Aorta (tissue), 5 donors: ENCODE results near the gene PBX3. TPM values are rescaled to one million over a fixed set of nuclear protein-coding genes. Genes with fewer than 3 reads are reported as not detected.
A peak's percentile ranks its signal among the peaks of the same experiment; 100 is the strongest.

ENCODE experiments used
- ATAC-seq: fragments of 200-7000 bp; cut with Tn5 transposase; one replicate; pipeline ENCODE4 v1.9.1; 2022; ENCODE audit warnings: moderate library complexity; ENCODE audit not compliant: low FRiP score
- DNase-seq, 2 donors: peaks; one replicate each; pipeline ENCODE4 v3.0.0-alpha.2; 2020
- H3K27ac ChIP-seq, 2 donors: one replicate each; pipeline ENCODE4 v1.5.1; 2013; ENCODE audit warnings: low read length in 2 of 2, mild to moderate bottlenecking in 2 of 2, moderate library complexity in 2 of 2, control low read depth in 1 of 2, inconsistent platforms in 1 of 2, low read depth in 1 of 2
- H3K27me3 ChIP-seq, 2 donors: one replicate each; pipeline ENCODE4 v1.6.1; 2013; ENCODE audit warnings: control low read depth in 1 of 2, low read length in 1 of 2, mild to moderate bottlenecking in 1 of 2, moderate library complexity in 1 of 2; ENCODE audit not compliant: insufficient read depth in 2 of 2, control insufficient read depth in 1 of 2
- H3K36me3 ChIP-seq, 2 donors: one replicate each; pipeline ENCODE4 v1.6.1; 2013; ENCODE audit warnings: control low read depth in 1 of 2, low read length in 1 of 2, mild to moderate bottlenecking in 1 of 2; ENCODE audit not compliant: insufficient read depth in 2 of 2, control insufficient read depth in 1 of 2
- H3K4me1 ChIP-seq, 2 donors: one replicate each; pipeline ENCODE4 v1.6.1; 2013; ENCODE audit warnings: low read length in 2 of 2, control low read depth in 1 of 2, mild to moderate bottlenecking in 1 of 2, moderate library complexity in 1 of 2; ENCODE audit not compliant: insufficient read depth in 2 of 2, control insufficient read depth in 1 of 2
- H3K4me3 ChIP-seq, 2 donors: one replicate each; pipeline ENCODE4 v1.5.1; 2013; ENCODE audit warnings: low read length in 2 of 2, control low read depth in 1 of 2, mild to moderate bottlenecking in 1 of 2
- H3K9me3 ChIP-seq: one replicate; pipeline ENCODE4 v1.6.1; 2013; ENCODE audit warnings: mild to moderate bottlenecking, low read length; ENCODE audit not compliant: control insufficient read depth
- WGBS, 2 donors: extraction: QIAGEN DNeasy Blood & Tissue Kit; methylation state at CpG; one replicate each; pipeline ENCODE4 v1.1.7; 2013; 5-methylcytosine and 5-hydroxymethylcytosine counted together
- intact Hi-C, 2 donors: fragments of 100-400 bp; cut with DNase I; formaldehyde crosslinking; loops; one replicate each; pipeline versions ENCODE4 v1.14.2 to v1.15.0; 2022
- polyA plus RNA-seq, 2 donors: library from polyadenylated mRNA; stranded (reverse); fragments of 200-250 nt; gene quantifications; one replicate each; pipeline ENCODE4 v1.2.3, GENCODE V29; 2013
- total RNA-seq, 2 donors: library from RNA; stranded (reverse); fragmentation: NEBNext Ultra II Directional; extraction: Animal tissue kit (Norgen Biotek cat#: 25700); gene quantifications; one replicate each; pipeline ENCODE4 v1.2.1, GENCODE V29; 2021
- donor health status: healthy with polysubstance abuse.
- donor health status: Bipolar disorder and iron deficiency.
- donor health status: DM: no; HTN: no; CAD: no.
- donor health status: DM: no; HTN: no; CAD: no.
- donor health status: DM: yes; HTN: yes; CAD: no.

PBX3 gene
- total and polyA plus RNA-seq, 4 donors: 10.3 to 44.7 (median 18.8) TPM

DNA sequence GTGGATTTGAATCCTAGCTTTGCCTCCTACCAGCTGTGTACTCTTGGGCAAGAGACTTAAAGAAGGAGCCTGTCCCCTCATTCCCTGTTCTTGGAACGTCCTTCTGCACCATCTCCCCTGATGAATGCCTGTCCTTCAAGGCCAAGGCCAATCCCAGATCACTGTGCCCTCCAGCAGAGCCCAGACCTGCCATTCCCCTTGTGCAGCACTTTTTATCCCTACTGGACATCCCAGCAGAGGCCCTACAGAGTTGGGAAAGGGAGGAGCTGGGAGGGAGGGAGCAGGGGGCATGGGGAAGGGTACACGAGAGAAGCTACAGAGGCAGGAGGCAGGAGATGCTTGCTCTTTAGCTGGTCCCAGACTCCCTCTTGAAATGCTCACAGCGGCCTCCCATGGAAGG lies 223.9 kb downstream of the PBX3 start:
- 69 to 77% methylated on average over 3 of the region's 3 CpGs for WGBS, 2 donors
- DNase-seq (no peak), ATAC-seq (no peak)
- Histone ChIP-seq H3K9me3 (peaks cover 4% of the 10 kb centered on the region), H3K27ac (no peak overlapping the region), H3K36me3 (no peaks in the 10 kb centered on the region), H3K27me3 (no peaks in the 10 kb centered on the region), H3K4me3 (no peak overlapping the region), H3K4me1 (no peaks in the 10 kb centered on the region)
- intact Hi-C loops: no loop called here

- Histone ChIP-seq H3K27me3 (no peaks in the 10 kb centered on the region), H3K9me3 (peaks cover 4% of the 10 kb centered on the region), H3K4me3 (no peak overlapping the region), H3K27ac (no peak overlapping the region), H3K4me1 (no peaks in the 10 kb centered on the region), H3K36me3 (no peaks in the 10 kb centered on the region)
- intact Hi-C loops: no loop called here
- 84 to 87% methylated on average over 12 of the region's 12 CpGs for WGBS, 2 donors
- DNase-seq: no peak
- ATAC-seq: no peak
Observed at GRCh38 chr9:125972012-125972729, 225.0 kb downstream of the PBX3 start.

DNA sequence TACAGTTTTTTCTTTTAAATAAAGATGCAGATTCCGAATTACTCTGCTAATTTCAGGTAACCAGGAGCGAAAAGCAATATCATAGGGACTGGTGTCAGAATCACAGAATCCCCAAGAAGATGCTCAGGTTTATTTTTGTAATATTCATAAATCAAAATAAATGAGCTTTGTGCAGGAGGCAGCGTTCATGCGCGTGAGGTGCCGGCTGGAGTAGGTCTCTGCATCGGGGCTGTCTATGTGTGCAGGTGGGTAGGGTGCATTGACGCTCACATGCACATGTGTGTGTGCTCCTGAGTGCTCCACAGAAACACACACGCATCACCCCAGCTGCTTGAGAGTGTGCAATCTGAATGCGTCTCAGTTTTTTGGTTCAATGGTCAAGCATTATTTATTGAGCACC lies 226.4 kb downstream of the PBX3 start:
- intact Hi-C loops: no loop called here
- no peaks in the 10 kb centered on the region for H3K4me1 ChIP-seq
- ATAC-seq (no peak), DNase-seq (no peak)
- H3K4me3 ChIP-seq: no peak overlapping the region
- no peaks in the 10 kb centered on the region for H3K27me3 ChIP-seq
- H3K9me3 ChIP-seq: peaks cover 4% of the 10 kb centered on the region
- no peak overlapping the region for H3K27ac ChIP-seq
- no peaks in the 10 kb centered on the region for H3K36me3 ChIP-seq
- WGBS, 2 donors: 82 to 85% methylated on average over 10 of the region's 10 CpGs

GRCh38 chr9:125974705-125975104 lies 227.5 kb downstream of the PBX3 start:
- DNase-seq: no peak
- no peaks in the 10 kb centered on the region for H3K4me1 ChIP-seq
- H3K36me3 ChIP-seq: no peaks in the 10 kb centered on the region
- H3K27ac ChIP-seq: no peak overlapping the region
- ATAC-seq: no peak
- no peak overlapping the region for H3K4me3 ChIP-seq
- intact Hi-C loops: no loop called here
- 91 to 92% methylated on average over 4 of the region's 4 CpGs for WGBS, 2 donors
- H3K9me3 ChIP-seq: peaks cover 4% of the 10 kb centered on the region
- no peaks in the 10 kb centered on the region for H3K27me3 ChIP-seq

DNA sequence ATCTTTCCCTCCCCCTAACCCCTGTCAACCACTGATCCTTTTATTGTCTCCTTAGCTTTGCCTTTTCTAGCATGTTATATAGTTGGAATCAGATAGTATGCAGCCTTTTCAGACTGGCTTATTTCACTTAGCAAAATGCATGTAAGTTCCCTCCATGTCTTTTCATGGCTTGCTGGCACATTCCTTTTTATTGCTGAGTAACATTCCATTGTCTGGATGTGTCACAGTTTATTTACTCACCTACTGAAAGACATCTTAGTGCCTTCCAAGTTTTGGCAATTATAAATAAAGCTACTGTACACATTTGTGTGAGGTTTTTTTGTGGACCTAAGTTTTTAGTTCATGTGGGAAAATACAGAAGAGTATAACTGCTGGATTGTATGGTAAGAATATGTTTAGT lies 230.1 kb downstream of the PBX3 start:
- DNase-seq: no peak
- Histone ChIP-seq H3K4me3 (no peak overlapping the region), H3K4me1 (no peaks in the 10 kb centered on the region), H3K27me3 (no peaks in the 10 kb centered on the region), H3K36me3 (no peaks in the 10 kb centered on the region), H3K27ac (no peak overlapping the region), H3K9me3 (peaks cover 4% of the 10 kb centered on the region)
- no peak for ATAC-seq
- intact Hi-C loops: no loop called here

GRCh38 chr9:125979383-125979782 lies 232.2 kb downstream of the PBX3 start:
- 89 to 95% methylated on average over 1 of the region's 1 CpG for WGBS, 2 donors
- ATAC-seq: no peak
- H3K9me3 ChIP-seq: peaks cover 4% of the 10 kb centered on the region
- intact Hi-C loops: no loop called here
- no peaks in the 10 kb centered on the region for H3K36me3 ChIP-seq
- H3K4me3 ChIP-seq: no peak overlapping the region
- H3K27ac ChIP-seq: no peak overlapping the region
- no peaks in the 10 kb centered on the region for H3K4me1 ChIP-seq
- no peak for DNase-seq
- H3K27me3 ChIP-seq: no peaks in the 10 kb centered on the region

GRCh38 chr9:125982798-125983406 lies 235.7 kb downstream of the PBX3 start:
- ATAC-seq: no peak
- Histone ChIP-seq H3K4me3 (no peak overlapping the region), H3K4me1 (no peaks in the 10 kb centered on the region), H3K36me3 (no peaks in the 10 kb centered on the region), H3K27ac (no peak overlapping the region), H3K27me3 (no peaks in the 10 kb centered on the region), H3K9me3 (no peaks in the 10 kb centered on the region)
- intact Hi-C loops: loop anchor here in 1 of 2 donors (10.0 kb wide), 1 partner anchor 62 kb away; no protein-coding TSS in a partner anchor
- peak in 1 of 2 donors; percentile 57 for DNase-seq
- 68 to 73% methylated on average over 8 of the region's 8 CpGs for WGBS, 2 donors

- DNase-seq (no peak), ATAC-seq (no peak)
- Histone ChIP-seq H3K4me3 (no peak overlapping the region), H3K27ac (no peak overlapping the region), H3K4me1 (no peaks in the 10 kb centered on the region), H3K9me3 (no peaks in the 10 kb centered on the region), H3K27me3 (no peaks in the 10 kb centered on the region), H3K36me3 (no peaks in the 10 kb centered on the region)
- WGBS, 2 donors: 85% methylated on average over 5 of the region's 5 CpGs
- intact Hi-C loops: loop anchor here in 1 of 2 donors (10.0 kb wide), 1 partner anchor 61 kb away; no protein-coding TSS in a partner anchor
Observed at GRCh38 chr9:125983681-125984080, 236.5 kb downstream of the PBX3 start.

DNA sequence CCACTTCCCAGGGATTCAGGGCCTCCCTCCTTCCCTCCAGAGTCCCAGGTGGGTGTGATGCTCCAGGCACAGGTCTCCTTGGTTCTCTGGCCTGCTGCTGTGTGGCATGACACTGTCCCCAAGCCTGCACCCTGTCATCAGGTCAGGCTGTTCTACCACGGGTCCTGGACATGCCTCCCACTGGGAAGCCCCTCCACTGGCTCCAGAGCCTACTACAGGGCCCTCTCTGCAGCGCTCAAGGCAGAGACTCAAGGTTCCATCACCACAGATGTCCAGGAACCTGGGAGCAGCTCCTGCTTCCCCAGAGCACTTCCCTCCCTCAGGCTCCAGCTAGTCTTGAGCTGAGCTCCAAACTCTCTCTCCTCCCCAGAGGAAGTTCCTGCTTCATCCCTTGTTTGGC lies 237.3 kb downstream of the PBX3 start:
- WGBS, 2 donors: 84 to 88% methylated on average over 2 of the region's 2 CpGs
- no peaks in the 10 kb centered on the region for H3K9me3 ChIP-seq
- H3K4me1 ChIP-seq: no peaks in the 10 kb centered on the region
- peak in 1 of 2 donors; percentile 24 for DNase-seq
- H3K36me3 ChIP-seq: no peaks in the 10 kb centered on the region
- no peak for ATAC-seq
- intact Hi-C loops: loop anchor here in 1 of 2 donors (10.0 kb wide), 1 partner anchor 60 kb away; no protein-coding TSS in a partner anchor
- no peak overlapping the region for H3K4me3 ChIP-seq
- no peak overlapping the region for H3K27ac ChIP-seq
- no peaks in the 10 kb centered on the region for H3K27me3 ChIP-seq
